Left lung (tissue), 10 donors: Measurements from ENCODE around the gene NFATC1. TPM values are rescaled to one million over a fixed set of nuclear protein-coding genes. Genes with fewer than 3 reads are reported as not detected.
A peak's percentile ranks its signal among the peaks of the same experiment; 100 is the strongest.

Experiments used
- ATAC-seq: fragments of 200-7000 bp; cut with Tn5 transposase; one replicate; pipeline ENCODE4 v1.9.1; 2020; ENCODE audit warnings: moderate library complexity
- DNase-seq, 4 donors: peaks; one replicate each; pipeline ENCODE4 v3.0.0-alpha.2; 2013 to 2020
- H3K27ac ChIP-seq, 2 donors: fragments of 200-600 bp; sonication (generic) in 1 of 2; one replicate each; pipeline versions ENCODE4 v1.5.0 to v1.8.0; 2020 to 2021
- H3K27me3 ChIP-seq, 2 donors: fragments of 200-600 bp; sonication (generic) in 1 of 2; one replicate each; pipeline versions ENCODE4 v1.5.0 to v1.8.0; 2020 to 2021
- H3K36me3 ChIP-seq, 2 donors: fragments of 200-600 bp; sonication (generic) in 1 of 2; one replicate each; pipeline versions ENCODE4 v1.5.0 to v1.8.0; 2020 to 2021
- H3K4me1 ChIP-seq, 2 donors: fragments of 200-600 bp; one replicate each; pipeline ENCODE4 v1.8.0; 2021
- H3K4me3 ChIP-seq, 2 donors: fragments of 200-600 bp; sonication (generic) in 1 of 2; one replicate each; pipeline versions ENCODE4 v1.5.0 to v1.8.0; 2020 to 2021; ENCODE audit warnings: mild to moderate bottlenecking in 1 of 2
- H3K9me3 ChIP-seq, 2 donors: fragments of 200-600 bp; sonication (generic) in 1 of 2; one replicate each; pipeline versions ENCODE4 v1.5.0 to v1.8.0; 2020 to 2021
- intact Hi-C, 2 donors: fragments of 100-400 bp; cut with DNase I; formaldehyde crosslinking; loops; one replicate each; pipeline versions ENCODE4 v1.11.2 to v1.14.2; 2022
- polyA plus RNA-seq, 6 donors: library from polyadenylated mRNA; unstranded; fragments of 120-200 nt; gene quantifications; one replicate each; pipeline ENCODE4 v1.2.1, GENCODE V29; 2013; ENCODE audit not compliant: insufficient read length in 6 of 6
- total RNA-seq, 2 donors: library from RNA; stranded (reverse); fragmentation: NEBNext Ultra II Directional; extraction: Animal tissue kit (Norgen Biotek cat#: 25700); gene quantifications; one replicate each; pipeline ENCODE4 v1.2.1, GENCODE V29; 2021
- TF ChIP-seq, protein P1 (sequence below), 2 donors: fragments of 200-600 bp; sonication (generic) in 1 of 2; IDR thresholded peaks; one replicate each; pipeline versions ENCODE4 v1.5.0 to v1.8.0; 2021; ENCODE audit warnings: antibody characterized with exemption in 2 of 2
- donor health status: DM: no; HTN: yes; CAD: no.
- donor health status: DM: no; HTN: no; CAD: no.

Gene NFATC1
- total and polyA plus RNA-seq, 8 donors = 6.5 to 17.1 (median 8.0) TPM

GRCh38 chr18:79495591-79496071 lies 99.9 kb downstream of the NFATC1 start:
- Histone ChIP-seq H3K9me3 (peaks cover 0 to 42% of the 10 kb centered on the region in 2 donors), H3K36me3 (peaks cover 0 to 17% of the 10 kb centered on the region in 2 donors), H3K4me3 (no peak overlapping the region), H3K27me3 (no peaks in the 10 kb centered on the region), H3K27ac (no peak overlapping the region), H3K4me1 (no peaks in the 10 kb centered on the region)
- intact Hi-C loops = no loop called here
- ATAC-seq (no peak), DNase-seq (peak in 2 of 4 donors; percentile 10 to 47)
- TF ChIP-seq, protein P1, sequence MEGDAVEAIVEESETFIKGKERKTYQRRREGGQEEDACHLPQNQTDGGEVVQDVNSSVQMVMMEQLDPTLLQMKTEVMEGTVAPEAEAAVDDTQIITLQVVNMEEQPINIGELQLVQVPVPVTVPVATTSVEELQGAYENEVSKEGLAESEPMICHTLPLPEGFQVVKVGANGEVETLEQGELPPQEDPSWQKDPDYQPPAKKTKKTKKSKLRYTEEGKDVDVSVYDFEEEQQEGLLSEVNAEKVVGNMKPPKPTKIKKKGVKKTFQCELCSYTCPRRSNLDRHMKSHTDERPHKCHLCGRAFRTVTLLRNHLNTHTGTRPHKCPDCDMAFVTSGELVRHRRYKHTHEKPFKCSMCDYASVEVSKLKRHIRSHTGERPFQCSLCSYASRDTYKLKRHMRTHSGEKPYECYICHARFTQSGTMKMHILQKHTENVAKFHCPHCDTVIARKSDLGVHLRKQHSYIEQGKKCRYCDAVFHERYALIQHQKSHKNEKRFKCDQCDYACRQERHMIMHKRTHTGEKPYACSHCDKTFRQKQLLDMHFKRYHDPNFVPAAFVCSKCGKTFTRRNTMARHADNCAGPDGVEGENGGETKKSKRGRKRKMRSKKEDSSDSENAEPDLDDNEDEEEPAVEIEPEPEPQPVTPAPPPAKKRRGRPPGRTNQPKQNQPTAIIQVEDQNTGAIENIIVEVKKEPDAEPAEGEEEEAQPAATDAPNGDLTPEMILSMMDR (IDR thresholded peaks at IDR 0.05) = no peak

GRCh38 chr18:79496237-79496977 lies 100.7 kb downstream of the NFATC1 start:
- Histone ChIP-seq H3K4me3 (no peak overlapping the region), H3K36me3 (peaks cover 0 to 17% of the 10 kb centered on the region in 2 donors), H3K9me3 (peaks cover 0 to 42% of the 10 kb centered on the region in 2 donors), H3K27me3 (no peaks in the 10 kb centered on the region), H3K4me1 (no peaks in the 10 kb centered on the region), H3K27ac (no peak overlapping the region)
- TF ChIP-seq, protein P1 (IDR thresholded peaks at IDR 0.05) = no peak
- DNase-seq (peak in 2 of 4 donors; percentile 26 to 72), ATAC-seq (no peak)
- intact Hi-C loops = no loop called here

- H3K4me3 ChIP-seq = no peak overlapping the region
- intact Hi-C loops = no loop called here
- H3K27me3 ChIP-seq = no peaks in the 10 kb centered on the region
- DNase-seq (peak; percentile 27 to 84 (median 58)), ATAC-seq (peak; percentile 24)
- peaks cover 0 to 42% of the 10 kb centered on the region in 2 donors for H3K9me3 ChIP-seq
- H3K4me1 ChIP-seq = no peaks in the 10 kb centered on the region
- no peak overlapping the region for H3K27ac ChIP-seq
- H3K36me3 ChIP-seq = peaks cover 0 to 17% of the 10 kb centered on the region in 2 donors
- TF ChIP-seq, protein P1 (IDR thresholded peaks at IDR 0.05) = no peak
Observed at GRCh38 chr18:79496978-79497637, 101.4 kb downstream of the NFATC1 start.

- DNase-seq (no peak), ATAC-seq (no peak)
- Histone ChIP-seq H3K4me1 (no peaks in the 10 kb centered on the region), H3K27me3 (no peaks in the 10 kb centered on the region), H3K36me3 (peaks cover 0 to 17% of the 10 kb centered on the region in 2 donors), H3K4me3 (no peak overlapping the region), H3K9me3 (peaks cover 0 to 42% of the 10 kb centered on the region in 2 donors), H3K27ac (no peak overlapping the region)
- TF ChIP-seq, protein P1 (IDR thresholded peaks at IDR 0.05) = no peak
- intact Hi-C loops = no loop called here
Observed at GRCh38 chr18:79497638-79498081, 101.9 kb downstream of the NFATC1 start.

- TF ChIP-seq, protein P1 (IDR thresholded peaks at IDR 0.05) = no peak
- H3K36me3 ChIP-seq = peaks cover 0 to 10% of the 10 kb centered on the region in 2 donors
- intact Hi-C loops = no loop called here
- DNase-seq (no peak), ATAC-seq (no peak)
- peaks cover 0 to 33% of the 10 kb centered on the region in 2 donors for H3K9me3 ChIP-seq
- no peaks in the 10 kb centered on the region for H3K27me3 ChIP-seq
- H3K27ac ChIP-seq = no peak overlapping the region
- no peaks in the 10 kb centered on the region for H3K4me1 ChIP-seq
- no peak overlapping the region for H3K4me3 ChIP-seq
Observed at GRCh38 chr18:79498662-79499061, 102.9 kb downstream of the NFATC1 start.
